ENCODE data around the gene PABPC3. TPM values are rescaled to one million over a fixed set of nuclear protein-coding genes. Genes with fewer than 3 reads are reported as not detected.

The PABPC3 gene
- polyA plus RNA-seq, 1 donor = 0.51 TPM

DNA sequence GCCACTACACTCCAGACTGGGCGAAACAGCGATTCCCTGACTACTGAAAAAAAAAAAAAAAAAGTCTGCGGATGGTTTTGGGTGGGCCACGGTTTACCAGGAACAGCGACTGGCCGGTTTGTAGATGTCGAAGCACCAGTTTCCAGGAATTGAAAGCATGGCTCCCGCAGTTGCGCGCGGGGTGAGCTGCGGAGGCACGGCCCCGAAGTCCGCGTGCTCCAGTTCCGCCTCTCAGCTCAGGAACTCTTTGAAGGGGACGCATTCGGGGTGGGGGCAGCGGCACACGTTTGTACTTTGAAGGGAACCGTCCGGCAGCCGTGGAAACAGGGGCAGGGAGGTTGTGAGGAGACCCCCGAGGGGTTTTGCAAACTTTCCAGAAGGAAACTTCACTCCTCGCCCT is 27.1 kb upstream of the PABPC3 start:
- Histone ChIP-seq H3K9me3 (ENCODE audit: control insufficient read depth, low read depth, low read length) (no peaks in the 10 kb centered on the region), H3K27ac (ENCODE audit: low read length) (no peak overlapping the region), H3K4me3 (ENCODE audit: low read length) (no peak overlapping the region), H3K4me1 (ENCODE audit: control insufficient read depth, insufficient read depth, low read length) (no peaks in the 10 kb centered on the region), H3K27me3 (ENCODE audit: control insufficient read depth, insufficient read depth, low read length) (no peaks in the 10 kb centered on the region), H3K36me3 (ENCODE audit: control insufficient read depth, insufficient read depth, low read length) (no peaks in the 10 kb centered on the region)
- no peak for DNase-seq
- no CpG with 5 or more reads among the region's 26 CpGs for WGBS (ENCODE audit: insufficient coverage, low lambda C conversion rate)

DNA sequence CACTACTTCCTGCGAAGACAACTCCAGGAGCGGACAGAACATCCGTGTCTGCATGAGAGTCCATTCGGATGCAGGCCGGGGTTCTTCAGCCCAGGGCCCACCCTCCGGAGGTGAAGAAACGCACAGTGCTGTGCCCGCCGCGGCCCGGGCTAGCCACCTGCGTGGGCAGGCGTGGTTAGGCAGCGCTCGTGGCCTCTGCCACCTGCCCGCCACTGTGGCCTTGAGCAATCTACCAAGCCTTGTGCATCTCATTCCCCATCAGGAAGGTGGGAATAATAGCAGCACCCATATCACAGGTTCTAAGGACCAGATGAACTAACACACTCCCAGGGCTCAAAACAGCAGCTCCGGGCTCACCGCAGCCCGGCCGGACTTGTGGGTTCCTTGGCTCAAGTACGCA is 26.7 kb upstream of the PABPC3 start:
- no CpG with 5 or more reads among the region's 21 CpGs for WGBS (ENCODE audit: insufficient coverage, low lambda C conversion rate)
- Histone ChIP-seq H3K4me1 (ENCODE audit: control insufficient read depth, insufficient read depth, low read length) (no peaks in the 10 kb centered on the region), H3K4me3 (ENCODE audit: low read length) (no peak overlapping the region), H3K27ac (ENCODE audit: low read length) (no peak overlapping the region), H3K9me3 (ENCODE audit: control insufficient read depth, low read depth, low read length) (no peaks in the 10 kb centered on the region), H3K27me3 (ENCODE audit: control insufficient read depth, insufficient read depth, low read length) (no peaks in the 10 kb centered on the region), H3K36me3 (ENCODE audit: control insufficient read depth, insufficient read depth, low read length) (no peaks in the 10 kb centered on the region)
- DNase-seq = no peak

DNA sequence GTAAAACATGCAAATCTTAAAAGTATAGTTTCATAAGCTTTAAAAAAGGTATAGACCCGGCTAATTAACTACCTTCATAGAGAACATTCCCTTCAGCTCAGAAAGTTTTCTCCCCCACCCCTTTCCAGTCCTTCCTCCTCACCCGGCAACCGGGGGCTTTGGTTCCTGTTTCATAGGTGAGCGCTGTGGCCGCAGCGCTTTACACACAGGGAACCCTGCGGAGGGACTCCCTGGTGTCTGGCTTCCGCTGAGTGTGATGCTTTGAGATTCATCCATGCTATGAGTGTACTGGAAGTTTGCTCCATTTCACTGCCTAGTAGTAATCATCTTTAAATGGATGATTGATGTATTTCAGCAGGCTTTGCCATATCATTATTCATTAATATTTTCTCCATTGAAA is 26.0 kb upstream of the PABPC3 start:
- Histone ChIP-seq H3K9me3 (ENCODE audit: control insufficient read depth, low read depth, low read length) (no peaks in the 10 kb centered on the region), H3K27me3 (ENCODE audit: control insufficient read depth, insufficient read depth, low read length) (no peaks in the 10 kb centered on the region), H3K4me3 (ENCODE audit: low read length) (no peak overlapping the region), H3K36me3 (ENCODE audit: control insufficient read depth, insufficient read depth, low read length) (no peaks in the 10 kb centered on the region), H3K27ac (ENCODE audit: low read length) (no peak overlapping the region), H3K4me1 (ENCODE audit: control insufficient read depth, insufficient read depth, low read length) (no peaks in the 10 kb centered on the region)
- WGBS (ENCODE audit: insufficient coverage, low lambda C conversion rate) = no CpG with 5 or more reads among the region's 8 CpGs
- DNase-seq = no peak

GRCh38 chr13:25080773-25081172 is 15.2 kb upstream of the PABPC3 start:
- DNase-seq = no peak
- Histone ChIP-seq H3K36me3 (ENCODE audit: control insufficient read depth, insufficient read depth, low read length) (no peaks in the 10 kb centered on the region), H3K27me3 (ENCODE audit: control insufficient read depth, insufficient read depth, low read length) (no peaks in the 10 kb centered on the region), H3K9me3 (ENCODE audit: control insufficient read depth, low read depth, low read length) (no peaks in the 10 kb centered on the region), H3K27ac (ENCODE audit: low read length) (no peak overlapping the region), H3K4me3 (ENCODE audit: low read length) (no peak overlapping the region), H3K4me1 (ENCODE audit: control insufficient read depth, insufficient read depth, low read length) (no peaks in the 10 kb centered on the region)
- 100% methylated on average over 1 of the region's 2 CpGs for WGBS (ENCODE audit: insufficient coverage, low lambda C conversion rate)

DNA sequence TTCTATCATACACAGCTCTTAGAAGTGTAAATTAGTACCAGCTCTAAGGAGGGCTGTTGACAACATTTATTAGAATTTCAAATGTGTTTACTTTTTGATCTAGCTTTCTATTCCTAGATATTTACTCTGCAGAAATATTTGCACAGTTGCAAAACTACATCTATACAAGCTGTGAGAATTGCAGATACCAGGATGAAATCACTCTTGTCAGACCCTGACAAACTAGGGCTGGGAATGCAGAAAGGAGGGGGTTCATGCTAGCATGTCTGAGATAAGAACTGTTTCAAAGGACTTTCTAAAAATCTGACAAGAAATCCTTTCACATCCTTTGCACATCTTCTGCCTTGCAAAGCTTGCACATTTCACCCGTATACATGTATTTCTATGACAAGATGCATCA is 11.8 kb upstream of the PABPC3 start:
- Histone ChIP-seq H3K4me3 (ENCODE audit: low read length) (no peak overlapping the region), H3K9me3 (ENCODE audit: control insufficient read depth, low read depth, low read length) (no peaks in the 10 kb centered on the region), H3K27me3 (ENCODE audit: control insufficient read depth, insufficient read depth, low read length) (no peaks in the 10 kb centered on the region), H3K36me3 (ENCODE audit: control insufficient read depth, insufficient read depth, low read length) (no peaks in the 10 kb centered on the region), H3K27ac (ENCODE audit: low read length) (no peak overlapping the region), H3K4me1 (ENCODE audit: control insufficient read depth, insufficient read depth, low read length) (no peaks in the 10 kb centered on the region)
- 86% methylated on average over 1 of the region's 1 CpG for WGBS (ENCODE audit: insufficient coverage, low lambda C conversion rate)
- DNase-seq = no peak

- no peaks in the 10 kb centered on the region for H3K4me1 ChIP-seq (ENCODE audit: control insufficient read depth, insufficient read depth, low read length)
These were observed 10.7 kb upstream of the PABPC3 start for GRCh38 chr13:25085125-25085742.

DNA sequence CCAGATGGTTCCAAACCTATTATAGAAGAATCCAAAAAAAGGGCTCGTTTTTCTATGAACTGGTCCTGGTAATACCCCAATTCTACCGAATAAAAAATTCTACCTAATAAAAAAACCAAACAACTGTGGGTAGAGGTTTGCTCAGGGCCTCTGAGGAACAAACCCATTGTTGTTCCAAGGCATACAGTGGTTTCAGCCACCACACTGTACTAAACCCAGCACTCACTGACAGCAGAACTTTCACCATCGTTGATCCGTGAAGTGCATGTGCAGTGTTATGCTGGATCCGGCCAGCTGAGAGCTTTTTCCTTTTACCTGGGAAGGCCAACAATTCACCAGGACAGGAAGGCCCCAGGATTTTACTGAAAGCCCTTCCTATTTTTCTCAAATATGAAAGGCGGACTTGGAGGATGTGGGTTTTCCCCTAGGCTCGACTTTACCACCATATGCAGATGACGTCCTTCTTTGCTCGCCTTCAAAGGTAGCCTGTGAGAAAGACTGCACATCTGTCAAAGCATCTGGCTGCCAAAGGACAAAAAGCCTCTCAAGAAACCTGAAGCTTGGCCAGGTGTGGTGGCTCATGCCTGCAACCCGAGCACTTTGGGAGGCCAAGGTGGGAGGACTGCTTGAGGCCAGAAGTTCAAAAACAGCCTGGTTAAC is 7.2 kb upstream of the PABPC3 start:
- no peaks in the 10 kb centered on the region for H3K4me1 ChIP-seq (ENCODE audit: control insufficient read depth, insufficient read depth, low read length)
- 80% methylated on average over 1 of the region's 10 CpGs for WGBS (ENCODE audit: insufficient coverage, low lambda C conversion rate)
- no peaks in the 10 kb centered on the region for H3K9me3 ChIP-seq (ENCODE audit: control insufficient read depth, low read depth, low read length)

More at GRCh38 chr13:25085125-25085742, 10.7 kb upstream of the PABPC3 start:
- 29% methylated on average over 4 of the region's 6 CpGs for WGBS (ENCODE audit: insufficient coverage, low lambda C conversion rate)
- no peak for DNase-seq
- Histone ChIP-seq H3K4me3 (ENCODE audit: low read length) (no peak overlapping the region), H3K27ac (ENCODE audit: low read length) (no peak overlapping the region), H3K36me3 (ENCODE audit: control insufficient read depth, insufficient read depth, low read length) (no peaks in the 10 kb centered on the region), H3K27me3 (ENCODE audit: control insufficient read depth, insufficient read depth, low read length) (no peaks in the 10 kb centered on the region), H3K9me3 (ENCODE audit: control insufficient read depth, low read depth, low read length) (no peaks in the 10 kb centered on the region)

GRCh38 chr13:25097426-25097825 is 1.5 kb downstream of the PABPC3 start:
- no CpG with 5 or more reads among the region's 13 CpGs for WGBS (ENCODE audit: insufficient coverage, low lambda C conversion rate)
- H3K27me3 ChIP-seq (ENCODE audit: control insufficient read depth, insufficient read depth, low read length) = peaks cover 32% of the 10 kb centered on the region

More for the DNA sequence above, 7.2 kb upstream of the PABPC3 start:
- no peak overlapping the region for H3K4me3 ChIP-seq (ENCODE audit: low read length)
- no peak for DNase-seq
- no peak overlapping the region for H3K27ac ChIP-seq (ENCODE audit: low read length)
- no peaks in the 10 kb centered on the region for H3K27me3 ChIP-seq (ENCODE audit: control insufficient read depth, insufficient read depth, low read length)
- no peaks in the 10 kb centered on the region for H3K36me3 ChIP-seq (ENCODE audit: control insufficient read depth, insufficient read depth, low read length)

DNA sequence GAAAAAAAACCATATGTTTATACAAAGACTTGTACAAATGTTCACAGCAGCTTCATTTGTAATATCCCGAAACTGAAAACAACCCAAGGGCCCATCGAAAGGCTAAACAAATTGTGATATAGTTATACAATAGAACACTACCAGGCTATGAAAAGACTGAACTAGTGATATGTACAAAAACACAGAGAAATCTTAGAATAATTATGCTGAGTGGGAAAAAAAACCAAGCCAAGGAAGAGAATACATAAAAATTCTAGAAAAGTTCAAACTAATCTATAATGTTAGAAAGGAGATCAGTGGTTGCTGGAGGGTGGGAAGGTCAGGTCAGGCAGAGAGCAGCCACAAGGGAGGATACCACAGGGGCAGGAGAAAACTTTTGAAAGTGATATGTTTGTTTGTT is 7.8 kb downstream of the PABPC3 start:
- DNase-seq = no peak
- 71% methylated on average over 1 of the region's 2 CpGs for WGBS (ENCODE audit: insufficient coverage, low lambda C conversion rate)
- H3K9me3 ChIP-seq (ENCODE audit: control insufficient read depth, low read depth, low read length) = no peaks in the 10 kb centered on the region
- H3K4me1 ChIP-seq (ENCODE audit: control insufficient read depth, insufficient read depth, low read length) = no peaks in the 10 kb centered on the region
- H3K4me3 ChIP-seq (ENCODE audit: low read length) = no peak overlapping the region
- no peaks in the 10 kb centered on the region for H3K27me3 ChIP-seq (ENCODE audit: control insufficient read depth, insufficient read depth, low read length)
- no peak overlapping the region for H3K27ac ChIP-seq (ENCODE audit: low read length)
- no peaks in the 10 kb centered on the region for H3K36me3 ChIP-seq (ENCODE audit: control insufficient read depth, insufficient read depth, low read length)

More at GRCh38 chr13:25097426-25097825, 1.5 kb downstream of the PABPC3 start:
- Histone ChIP-seq H3K36me3 (ENCODE audit: control insufficient read depth, insufficient read depth, low read length) (no peaks in the 10 kb centered on the region), H3K4me1 (ENCODE audit: control insufficient read depth, insufficient read depth, low read length) (no peaks in the 10 kb centered on the region), H3K4me3 (ENCODE audit: low read length) (no peak overlapping the region), H3K9me3 (ENCODE audit: control insufficient read depth, low read depth, low read length) (peaks cover 4% of the 10 kb centered on the region), H3K27ac (ENCODE audit: low read length) (no peak overlapping the region)
- no peak for DNase-seq

GRCh38 chr13:25109341-25109740 is 13.4 kb downstream of the PABPC3 start:
- WGBS (ENCODE audit: insufficient coverage, low lambda C conversion rate) = no CpG with 5 or more reads among the region's 5 CpGs
- Histone ChIP-seq H3K4me3 (ENCODE audit: low read length) (no peak overlapping the region), H3K4me1 (ENCODE audit: control insufficient read depth, insufficient read depth, low read length) (no peaks in the 10 kb centered on the region), H3K36me3 (ENCODE audit: control insufficient read depth, insufficient read depth, low read length) (no peaks in the 10 kb centered on the region), H3K27me3 (ENCODE audit: control insufficient read depth, insufficient read depth, low read length) (no peaks in the 10 kb centered on the region), H3K27ac (ENCODE audit: low read length) (no peak overlapping the region), H3K9me3 (ENCODE audit: control insufficient read depth, low read depth, low read length) (no peaks in the 10 kb centered on the region)
- no peak for DNase-seq
